ENCODE data around the gene TSPAN9.

The TSPAN9 gene

DNA sequence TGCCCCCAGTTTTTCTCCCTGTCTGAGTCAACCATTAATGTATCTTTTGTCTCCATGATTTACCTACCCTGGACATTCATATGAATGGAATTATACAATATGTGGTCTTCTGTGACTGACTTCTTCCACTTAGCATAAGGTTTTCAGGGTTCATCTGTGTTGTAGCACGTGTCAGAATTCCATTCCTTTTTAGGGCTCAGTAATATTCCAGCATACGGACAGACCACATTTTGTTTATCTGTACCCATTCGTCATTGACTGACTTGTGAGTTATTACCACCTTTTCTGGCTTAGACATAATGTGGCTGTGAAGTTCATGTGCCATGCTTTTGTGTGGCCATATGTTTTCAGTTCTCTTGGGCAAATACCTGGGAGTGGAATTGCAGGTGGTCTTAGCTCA lies 37.9 kb downstream of the TSPAN9 start:
- H3K4me1 Mint-ChIP-seq, result peaks cover 79% of the 10 kb centered on the region
- TF ChIP-seq, protein P1, sequence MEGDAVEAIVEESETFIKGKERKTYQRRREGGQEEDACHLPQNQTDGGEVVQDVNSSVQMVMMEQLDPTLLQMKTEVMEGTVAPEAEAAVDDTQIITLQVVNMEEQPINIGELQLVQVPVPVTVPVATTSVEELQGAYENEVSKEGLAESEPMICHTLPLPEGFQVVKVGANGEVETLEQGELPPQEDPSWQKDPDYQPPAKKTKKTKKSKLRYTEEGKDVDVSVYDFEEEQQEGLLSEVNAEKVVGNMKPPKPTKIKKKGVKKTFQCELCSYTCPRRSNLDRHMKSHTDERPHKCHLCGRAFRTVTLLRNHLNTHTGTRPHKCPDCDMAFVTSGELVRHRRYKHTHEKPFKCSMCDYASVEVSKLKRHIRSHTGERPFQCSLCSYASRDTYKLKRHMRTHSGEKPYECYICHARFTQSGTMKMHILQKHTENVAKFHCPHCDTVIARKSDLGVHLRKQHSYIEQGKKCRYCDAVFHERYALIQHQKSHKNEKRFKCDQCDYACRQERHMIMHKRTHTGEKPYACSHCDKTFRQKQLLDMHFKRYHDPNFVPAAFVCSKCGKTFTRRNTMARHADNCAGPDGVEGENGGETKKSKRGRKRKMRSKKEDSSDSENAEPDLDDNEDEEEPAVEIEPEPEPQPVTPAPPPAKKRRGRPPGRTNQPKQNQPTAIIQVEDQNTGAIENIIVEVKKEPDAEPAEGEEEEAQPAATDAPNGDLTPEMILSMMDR (IDR thresholded peaks at IDR 0.05), result no peak
- H3K4me3 Mint-ChIP-seq, result no peak overlapping the region
- H3K27ac Mint-ChIP-seq, result no peak overlapping the region
- H3K9me3 Mint-ChIP-seq, result no peaks in the 10 kb centered on the region
- no peak for DNase-seq
- peaks cover 4% of the 10 kb centered on the region for H3K36me3 Mint-ChIP-seq (ENCODE audit: low read depth)
- peaks cover 6% of the 10 kb centered on the region for H3K27me3 Mint-ChIP-seq (ENCODE audit: low read depth, poor library complexity)

DNA sequence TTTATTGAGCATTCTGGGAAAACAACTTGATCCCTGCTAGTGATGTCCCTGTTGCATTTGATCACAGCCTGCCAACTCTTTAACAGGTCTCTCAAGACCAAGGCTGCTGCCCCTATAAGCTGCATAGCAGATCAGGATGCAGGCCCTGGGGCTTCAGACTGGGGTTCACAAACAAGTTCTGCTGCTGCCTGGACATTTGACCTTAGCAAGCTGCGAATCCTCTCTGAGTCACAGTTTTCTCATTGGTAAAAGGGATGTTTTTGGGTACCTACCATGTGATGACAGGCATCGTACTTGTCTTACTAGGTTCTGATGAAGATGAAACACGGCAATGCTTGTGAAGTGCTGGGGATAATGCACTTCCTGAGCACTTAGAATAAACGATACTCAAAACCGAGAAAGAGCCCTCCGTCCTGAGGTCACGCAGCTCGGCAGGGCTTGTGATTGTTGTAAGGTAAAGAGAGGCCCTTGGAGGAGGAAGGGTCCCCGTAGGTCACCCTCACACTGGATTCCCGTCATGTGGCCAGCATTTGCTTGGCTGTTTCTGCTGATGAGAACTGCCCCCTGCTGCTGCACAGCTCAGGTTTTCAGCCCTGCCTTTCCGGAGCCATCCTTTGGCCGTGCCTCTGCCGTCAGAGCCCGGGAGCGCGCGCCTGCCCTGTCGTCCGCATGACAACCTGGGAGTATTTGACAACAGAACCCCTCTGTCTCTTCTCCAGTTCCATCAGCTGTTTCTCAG lies 39.1 kb downstream of the TSPAN9 start:
- no peak for DNase-seq
- H3K27ac Mint-ChIP-seq, result peak overlapping the region; percentile 96
- peak overlapping the region; percentile 59 for H3K4me3 Mint-ChIP-seq
- peaks cover 4% of the 10 kb centered on the region for H3K36me3 Mint-ChIP-seq (ENCODE audit: low read depth)
- H3K9me3 Mint-ChIP-seq, result no peaks in the 10 kb centered on the region
- H3K4me1 Mint-ChIP-seq, result peaks cover 80% of the 10 kb centered on the region
- TF ChIP-seq, protein P1 (IDR thresholded peaks at IDR 0.05), result no peak
- peaks cover 6% of the 10 kb centered on the region for H3K27me3 Mint-ChIP-seq (ENCODE audit: low read depth, poor library complexity)

DNA sequence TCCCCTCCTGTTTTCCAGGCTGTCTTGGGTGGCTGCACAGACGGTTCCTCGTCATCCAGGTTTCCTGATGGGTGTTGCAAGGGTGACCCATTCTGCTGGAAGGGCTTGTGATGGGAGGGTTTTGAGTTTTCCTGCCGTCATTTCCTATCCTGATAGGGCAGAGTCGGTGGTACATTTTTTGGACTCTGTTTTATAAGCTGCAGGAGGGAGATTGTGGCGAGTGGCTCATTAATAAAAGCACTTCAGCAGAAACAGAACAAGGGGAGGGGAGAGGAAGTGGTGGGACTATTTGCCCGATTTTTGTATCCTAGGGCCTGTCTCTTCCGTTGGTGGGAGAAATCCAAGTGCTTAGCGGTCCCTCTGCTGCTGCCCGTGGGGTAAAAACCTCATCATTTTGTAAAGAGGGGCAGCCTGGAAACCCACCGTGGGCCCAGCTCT lies 40.0 kb downstream of the TSPAN9 start:
- H3K4me1 Mint-ChIP-seq, result peaks cover 80% of the 10 kb centered on the region
- H3K36me3 Mint-ChIP-seq (ENCODE audit: low read depth), result peaks cover 4% of the 10 kb centered on the region
- peak overlapping the region; percentile 30 for H3K4me3 Mint-ChIP-seq
- TF ChIP-seq, protein P1 (IDR thresholded peaks at IDR 0.05), result no peak
- H3K27me3 Mint-ChIP-seq (ENCODE audit: low read depth, poor library complexity), result peaks cover 6% of the 10 kb centered on the region
- H3K27ac Mint-ChIP-seq, result peak overlapping the region; percentile 96
- H3K9me3 Mint-ChIP-seq, result no peaks in the 10 kb centered on the region
- DNase-seq, result no peak

DNA sequence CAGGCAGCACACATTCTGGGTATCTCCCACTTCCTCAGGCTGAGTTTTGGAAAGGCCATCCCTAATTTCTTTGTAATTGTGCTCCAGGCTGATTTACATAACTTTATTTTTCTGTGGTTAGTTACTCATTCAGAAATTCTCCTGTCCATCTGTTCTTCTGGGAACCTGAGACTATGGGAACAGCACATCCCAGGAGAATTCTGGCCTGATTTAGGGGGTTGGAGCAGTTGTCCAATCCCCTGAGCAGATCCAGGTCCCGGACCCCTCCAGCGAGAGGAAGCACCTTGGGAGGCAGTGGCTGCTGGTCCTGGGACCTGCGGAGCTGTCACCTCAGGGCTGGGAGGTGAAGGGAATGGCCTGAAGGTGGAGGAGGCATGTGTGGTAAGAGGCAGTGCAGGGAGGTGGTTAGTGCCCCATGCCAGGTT lies 40.4 kb downstream of the TSPAN9 start:
- TF ChIP-seq, protein P1 (IDR thresholded peaks at IDR 0.05), result no peak
- Mint-ChIP-seq H3K36me3 (ENCODE audit: low read depth) (peaks cover 6% of the 10 kb centered on the region), H3K4me3 (no peak overlapping the region), H3K9me3 (no peaks in the 10 kb centered on the region), H3K4me1 (peaks cover 80% of the 10 kb centered on the region), H3K27ac (peak overlapping the region; percentile 96), H3K27me3 (ENCODE audit: low read depth, poor library complexity) (peaks cover 6% of the 10 kb centered on the region)
- DNase-seq, result no peak

DNA sequence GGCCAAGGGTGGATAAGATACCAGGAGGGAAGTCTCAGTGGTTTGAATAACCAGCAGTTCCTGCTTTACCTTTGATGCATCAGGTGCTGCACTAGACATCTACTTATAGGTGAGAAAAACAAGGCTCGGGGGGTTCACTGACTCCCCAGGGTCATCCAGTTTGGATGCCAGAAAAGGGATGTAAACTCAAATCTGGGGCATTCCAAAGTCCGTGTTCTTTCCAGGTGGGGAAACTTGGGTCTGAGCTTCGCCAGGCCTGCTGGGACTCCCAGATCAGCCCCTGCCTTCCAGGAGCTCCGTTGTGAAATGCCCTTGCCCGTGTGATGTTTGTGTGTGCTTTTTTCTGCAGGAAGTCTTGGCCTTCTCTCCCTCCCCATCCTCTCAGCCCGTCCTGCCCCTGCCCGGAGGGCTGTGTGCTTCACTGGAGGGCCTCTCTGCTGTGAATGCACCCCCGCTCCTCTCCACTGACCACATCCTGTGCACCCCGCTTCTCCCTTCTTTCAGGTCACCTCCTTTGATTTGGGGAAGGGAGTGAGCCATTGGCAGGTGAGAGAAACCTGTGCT lies 42.1 kb downstream of the TSPAN9 start:
- TF ChIP-seq, protein P1 (IDR thresholded peaks at IDR 0.05), result no peak
- peaks cover 64% of the 10 kb centered on the region for H3K4me1 Mint-ChIP-seq
- peaks cover 22% of the 10 kb centered on the region for H3K36me3 Mint-ChIP-seq (ENCODE audit: low read depth)
- no peak overlapping the region for H3K4me3 Mint-ChIP-seq
- DNase-seq, result no peak
- H3K27me3 Mint-ChIP-seq (ENCODE audit: low read depth, poor library complexity), result peaks cover 6% of the 10 kb centered on the region
- peaks cover 11% of the 10 kb centered on the region for H3K9me3 Mint-ChIP-seq
- H3K27ac Mint-ChIP-seq, result peak overlapping the region; percentile 98
